ENCODE data around the gene SHISA9. TPM values are rescaled to one million over a fixed set of nuclear protein-coding genes. Genes with fewer than 3 reads are reported as not detected.

SHISA9 gene
- polyA plus RNA-seq, 1 of the 3 experiments (the other 2 are of a cell fraction), result 0.02 TPM

DNA sequence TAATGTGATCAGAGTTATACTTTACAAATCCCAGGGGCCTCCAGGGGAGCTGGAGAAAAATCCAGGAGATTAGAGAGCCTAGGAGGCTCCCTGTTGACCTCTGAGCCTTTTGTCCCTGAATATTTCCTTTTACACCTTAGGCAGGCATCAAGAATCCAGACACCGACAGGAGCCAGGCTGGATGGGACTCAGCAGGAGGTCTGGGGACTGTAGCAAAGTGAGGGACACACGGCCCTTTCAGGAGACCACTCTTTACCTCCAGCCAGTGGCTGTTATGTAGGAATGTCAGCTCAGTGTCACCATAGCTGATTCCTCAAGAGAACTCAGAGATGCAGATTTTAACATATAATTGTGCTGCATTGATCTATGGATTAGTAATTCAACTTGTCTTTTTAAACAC is 198.4 kb downstream of the SHISA9 start (continued):
- TF ChIP-seq RAD21 (IDR thresholded peaks at IDR 0.05; ENCODE audit: low read length), result no peak
- TF ChIP-seq EZH2phosphoT487 (IDR thresholded peaks at IDR 0.05; ENCODE audit: borderline replicate concordance, low read depth), result no peak
- TF ChIP-seq SIN3A (IDR thresholded peaks at IDR 0.05; ENCODE audit: borderline replicate concordance, low read depth, low read length), result no peak
- TF ChIP-seq MEF2A (IDR thresholded peaks at IDR 0.05; ENCODE audit: borderline replicate concordance, low read depth), result no peak
- TF ChIP-seq, protein P1, sequence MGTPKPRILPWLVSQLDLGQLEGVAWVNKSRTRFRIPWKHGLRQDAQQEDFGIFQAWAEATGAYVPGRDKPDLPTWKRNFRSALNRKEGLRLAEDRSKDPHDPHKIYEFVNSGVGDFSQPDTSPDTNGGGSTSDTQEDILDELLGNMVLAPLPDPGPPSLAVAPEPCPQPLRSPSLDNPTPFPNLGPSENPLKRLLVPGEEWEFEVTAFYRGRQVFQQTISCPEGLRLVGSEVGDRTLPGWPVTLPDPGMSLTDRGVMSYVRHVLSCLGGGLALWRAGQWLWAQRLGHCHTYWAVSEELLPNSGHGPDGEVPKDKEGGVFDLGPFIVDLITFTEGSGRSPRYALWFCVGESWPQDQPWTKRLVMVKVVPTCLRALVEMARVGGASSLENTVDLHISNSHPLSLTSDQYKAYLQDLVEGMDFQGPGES (IDR thresholded peaks at IDR 0.05; ENCODE audit: low read depth, low read length), result no peak
- TF ChIP-seq RFX5 (IDR thresholded peaks at IDR 0.05; ENCODE audit: low read length), result no peak
- no peak for TF ChIP-seq CTCF (IDR thresholded peaks at IDR 0.05)
- no peak for TF ChIP-seq EP300 (IDR thresholded peaks at IDR 0.05; ENCODE audit: borderline replicate concordance in 1 of 2, low read depth in 1 of 2, low read length in 1 of 2)

DNA sequence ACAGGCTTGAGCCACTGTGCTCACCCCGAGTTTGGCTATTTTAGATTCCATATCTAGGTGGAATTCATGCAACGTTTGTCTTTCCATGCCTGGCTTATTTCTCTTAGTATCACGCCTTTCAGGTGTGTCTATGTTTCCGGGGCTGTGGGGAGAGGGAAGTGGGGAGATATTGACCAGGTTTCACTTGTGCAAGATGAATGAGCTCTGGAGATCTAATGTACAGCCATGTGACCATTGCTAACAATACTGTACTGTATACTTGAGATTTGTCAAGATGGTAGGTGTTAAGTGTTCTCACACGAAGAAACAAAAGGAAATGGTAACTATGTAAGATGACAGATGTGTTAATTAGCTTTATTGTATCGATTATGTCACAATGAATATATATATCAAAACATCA is 199.6 kb downstream of the SHISA9 start:
- POLR2A ChIA-PET, result no interaction called here
- no peaks in the 10 kb centered on the region for H3K79me2 ChIP-seq (ENCODE audit: insufficient read depth)
- TF ChIP-seq ZBTB33 (IDR thresholded peaks at IDR 0.05; ENCODE audit: borderline replicate concordance, low read depth), result no peak
- TF ChIP-seq NFIC (IDR thresholded peaks at IDR 0.05; ENCODE audit: borderline replicate concordance), result no peak
- TF ChIP-seq MAX (IDR thresholded peaks at IDR 0.05; ENCODE audit: low read depth), result no peak
- TF ChIP-seq EZH2phosphoT487 (IDR thresholded peaks at IDR 0.05; ENCODE audit: borderline replicate concordance, low read depth), result no peak
- no peak for TF ChIP-seq USF1 (IDR thresholded peaks at IDR 0.05; ENCODE audit: borderline replicate concordance, low read depth)
- no peak for TF ChIP-seq FOSL2 (IDR thresholded peaks at IDR 0.05; ENCODE audit: borderline replicate concordance, low read depth)
- TF ChIP-seq JUND (IDR thresholded peaks at IDR 0.05), result no peak
- TF ChIP-seq CHD2 (IDR thresholded peaks at IDR 0.05; ENCODE audit: low read length, partially characterized antibody), result no peak
- TF ChIP-seq, protein P2, sequence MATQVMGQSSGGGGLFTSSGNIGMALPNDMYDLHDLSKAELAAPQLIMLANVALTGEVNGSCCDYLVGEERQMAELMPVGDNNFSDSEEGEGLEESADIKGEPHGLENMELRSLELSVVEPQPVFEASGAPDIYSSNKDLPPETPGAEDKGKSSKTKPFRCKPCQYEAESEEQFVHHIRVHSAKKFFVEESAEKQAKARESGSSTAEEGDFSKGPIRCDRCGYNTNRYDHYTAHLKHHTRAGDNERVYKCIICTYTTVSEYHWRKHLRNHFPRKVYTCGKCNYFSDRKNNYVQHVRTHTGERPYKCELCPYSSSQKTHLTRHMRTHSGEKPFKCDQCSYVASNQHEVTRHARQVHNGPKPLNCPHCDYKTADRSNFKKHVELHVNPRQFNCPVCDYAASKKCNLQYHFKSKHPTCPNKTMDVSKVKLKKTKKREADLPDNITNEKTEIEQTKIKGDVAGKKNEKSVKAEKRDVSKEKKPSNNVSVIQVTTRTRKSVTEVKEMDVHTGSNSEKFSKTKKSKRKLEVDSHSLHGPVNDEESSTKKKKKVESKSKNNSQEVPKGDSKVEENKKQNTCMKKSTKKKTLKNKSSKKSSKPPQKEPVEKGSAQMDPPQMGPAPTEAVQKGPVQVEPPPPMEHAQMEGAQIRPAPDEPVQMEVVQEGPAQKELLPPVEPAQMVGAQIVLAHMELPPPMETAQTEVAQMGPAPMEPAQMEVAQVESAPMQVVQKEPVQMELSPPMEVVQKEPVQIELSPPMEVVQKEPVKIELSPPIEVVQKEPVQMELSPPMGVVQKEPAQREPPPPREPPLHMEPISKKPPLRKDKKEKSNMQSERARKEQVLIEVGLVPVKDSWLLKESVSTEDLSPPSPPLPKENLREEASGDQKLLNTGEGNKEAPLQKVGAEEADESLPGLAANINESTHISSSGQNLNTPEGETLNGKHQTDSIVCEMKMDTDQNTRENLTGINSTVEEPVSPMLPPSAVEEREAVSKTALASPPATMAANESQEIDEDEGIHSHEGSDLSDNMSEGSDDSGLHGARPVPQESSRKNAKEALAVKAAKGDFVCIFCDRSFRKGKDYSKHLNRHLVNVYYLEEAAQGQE (IDR thresholded peaks at IDR 0.05; ENCODE audit: low read depth, low read length), result no peak
- TF ChIP-seq EP300 (IDR thresholded peaks at IDR 0.05; ENCODE audit: borderline replicate concordance in 1 of 2, low read depth in 1 of 2, low read length in 1 of 2), result no peak
- no peak for TF ChIP-seq TAF1 (IDR thresholded peaks at IDR 0.05; ENCODE audit: borderline replicate concordance, low read depth, low read length)
- TF ChIP-seq SMC3 (IDR thresholded peaks at IDR 0.05; ENCODE audit: low read depth, low read length), result no peak
- no peak for TF ChIP-seq RAD21 (IDR thresholded peaks at IDR 0.05; ENCODE audit: low read length)
- TF ChIP-seq RXRA (IDR thresholded peaks at IDR 0.05; ENCODE audit: borderline replicate concordance, low read depth), result no peak
- TF ChIP-seq RCOR1 (IDR thresholded peaks at IDR 0.05; ENCODE audit: low read length), result no peak
- no peak for TF ChIP-seq NRF1 (IDR thresholded peaks at IDR 0.05; ENCODE audit: low read depth, low read length)
- no peak for TF ChIP-seq POLR2AphosphoS5 (IDR thresholded peaks at IDR 0.05; ENCODE audit: low read depth, low read length)

More for the DNA sequence above, 199.6 kb downstream of the SHISA9 start:
- Histone ChIP-seq H3K9ac (no peak overlapping the region), H3F3A (replicated peaks; ENCODE audit: insufficient read depth) (no peaks in the 10 kb centered on the region), H3K4me1 (ENCODE audit: control insufficient read depth in 1 of 2, insufficient read depth in 2 of 2, low read depth in 1 of 2, low read length in 1 of 2) (no peaks in the 10 kb centered on the region), H3K9me3 (no peaks in the 10 kb centered on the region), H3K4me2 (no peak overlapping the region), H3K27me3 (ENCODE audit: insufficient read depth) (no peaks in the 10 kb centered on the region), H3K27ac (ENCODE audit: low read depth in 2 of 2, low read length in 1 of 2) (no peak overlapping the region), H3K36me3 (replicated peaks in 1 of 2; ENCODE audit: control insufficient read depth in 1 of 2, insufficient read depth in 2 of 2, low read length in 1 of 2) (no peaks in the 10 kb centered on the region), H4K20me1 (ENCODE audit: insufficient read depth) (no peaks in the 10 kb centered on the region), H3K4me3 (ENCODE audit: low read depth in 2 of 2, low read length in 1 of 2) (no peak overlapping the region), H3K9me2 (no peaks in the 10 kb centered on the region), H2AFZ (ENCODE audit: low read depth) (no peak overlapping the region)
- WGBS (ENCODE audit: low lambda C conversion rate), result 3% methylated on average over 6 of the region's 6 CpGs
- CTCF ChIA-PET, result no interaction called here
- no peak for DNase-seq

Data from SK-N-SH (cell line).